Measurements from ENCODE around the gene REG3A.

Gene REG3A

GRCh38 chr2:79179036-79179435 lies 19.5 kb upstream of the REG3A start:
- no peak for TF ChIP-seq CTCF (IDR thresholded peaks at IDR 0.05; ENCODE audit: low read depth, low read length)
- H3K4me3 ChIP-seq (replicated peaks in 1 of 2; ENCODE audit: low read depth in 2 of 2, low read length in 2 of 2), result no peak overlapping the region
- no peak for DNase-seq (ENCODE audit: low read depth in 2 of 2)

- DNase-seq (ENCODE audit: low read depth in 2 of 2), result no peak
- H3K4me3 ChIP-seq (replicated peaks in 1 of 2; ENCODE audit: low read depth in 2 of 2, low read length in 2 of 2), result no peak overlapping the region
- no peak for TF ChIP-seq CTCF (IDR thresholded peaks at IDR 0.05; ENCODE audit: low read depth, low read length)
These were observed 18.6 kb upstream of the REG3A start for GRCh38 chr2:79178076-79178674.

GRCh38 chr2:79171348-79171958 lies 11.9 kb upstream of the REG3A start:
- DNase-seq (ENCODE audit: low read depth in 2 of 2), result no peak
- TF ChIP-seq CTCF (IDR thresholded peaks at IDR 0.05; ENCODE audit: low read depth, low read length), result no peak
- H3K4me3 ChIP-seq (replicated peaks in 1 of 2; ENCODE audit: low read depth in 2 of 2, low read length in 2 of 2), result no peak overlapping the region

DNA sequence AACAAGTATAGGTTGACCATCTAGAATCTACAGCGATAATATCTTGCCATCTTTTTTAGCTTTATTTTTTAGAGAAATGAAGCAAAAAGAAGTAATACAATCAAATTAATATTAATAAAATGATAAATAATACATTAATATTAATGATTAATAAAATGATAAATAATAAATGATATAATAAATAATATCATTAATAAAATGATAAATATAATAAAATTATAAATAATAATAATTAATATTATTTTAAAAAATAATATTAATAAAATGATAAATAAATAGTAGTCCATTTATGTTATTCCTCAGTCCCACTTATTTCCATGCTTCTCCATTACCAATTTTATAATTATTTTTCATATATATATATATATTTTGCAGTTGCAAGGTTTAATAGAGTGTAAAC lies 3.2 kb upstream of the REG3A start:
- no peak overlapping the region for H3K4me3 ChIP-seq (replicated peaks in 1 of 2; ENCODE audit: low read depth in 2 of 2, low read length in 2 of 2)
- DNase-seq (ENCODE audit: low read depth in 2 of 2), result no peak
- no peak for TF ChIP-seq CTCF (IDR thresholded peaks at IDR 0.05; ENCODE audit: low read depth, low read length)

DNA sequence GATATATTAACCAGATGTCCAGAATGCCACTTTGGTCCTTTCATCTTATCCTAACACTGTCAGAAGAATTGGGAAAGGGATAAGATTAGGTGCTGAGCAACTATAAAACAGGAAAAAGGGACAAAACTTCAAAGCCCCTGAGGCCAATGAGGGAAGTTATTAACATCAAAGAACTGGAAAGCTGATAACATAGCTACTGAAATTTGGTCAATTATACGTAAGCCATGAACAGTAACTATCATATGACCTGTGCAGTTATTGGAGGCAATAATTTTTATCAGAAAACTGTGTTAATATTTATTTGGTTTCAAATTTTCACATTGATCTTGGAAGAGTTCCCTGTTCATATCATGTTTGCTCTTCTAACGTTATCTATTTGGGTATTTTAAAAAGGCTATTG lies 2.6 kb upstream of the REG3A start:
- no peak overlapping the region for H3K4me3 ChIP-seq (replicated peaks in 1 of 2; ENCODE audit: low read depth in 2 of 2, low read length in 2 of 2)
- TF ChIP-seq CTCF (IDR thresholded peaks at IDR 0.05; ENCODE audit: low read depth, low read length), result no peak
- no peak for DNase-seq (ENCODE audit: low read depth in 2 of 2)

GRCh38 chr2:79159030-79159429 lies 523 bp downstream of the REG3A start:
- DNase-seq (ENCODE audit: low read depth in 2 of 2), result no peak
- TF ChIP-seq CTCF (IDR thresholded peaks at IDR 0.05; ENCODE audit: low read depth, low read length), result no peak
- H3K4me3 ChIP-seq (replicated peaks in 1 of 2; ENCODE audit: low read depth in 2 of 2, low read length in 2 of 2), result no peak overlapping the region
